GM10266 (cell line): ENCODE data around the gene TMEM167A.
A peak's percentile ranks its signal among the peaks of the same experiment; 100 is the strongest.

Experiments
- DNase-seq: peaks from one replicate; pipeline ENCODE4 v3.0.0; 2012; ENCODE audit errors: extremely low spot score
- TF ChIP-seq, protein P1 (sequence below): IDR thresholded peaks from 2 replicates; pipeline ENCODE4 v1.5.1; 2012; ENCODE audit warnings: mild to moderate bottlenecking, low read depth; ENCODE audit not compliant: control insufficient read depth, insufficient read depth; ENCODE audit errors: missing control alignments

The TMEM167A gene, protein sequence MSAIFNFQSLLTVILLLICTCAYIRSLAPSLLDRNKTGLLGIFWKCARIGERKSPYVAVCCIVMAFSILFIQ

DNA sequence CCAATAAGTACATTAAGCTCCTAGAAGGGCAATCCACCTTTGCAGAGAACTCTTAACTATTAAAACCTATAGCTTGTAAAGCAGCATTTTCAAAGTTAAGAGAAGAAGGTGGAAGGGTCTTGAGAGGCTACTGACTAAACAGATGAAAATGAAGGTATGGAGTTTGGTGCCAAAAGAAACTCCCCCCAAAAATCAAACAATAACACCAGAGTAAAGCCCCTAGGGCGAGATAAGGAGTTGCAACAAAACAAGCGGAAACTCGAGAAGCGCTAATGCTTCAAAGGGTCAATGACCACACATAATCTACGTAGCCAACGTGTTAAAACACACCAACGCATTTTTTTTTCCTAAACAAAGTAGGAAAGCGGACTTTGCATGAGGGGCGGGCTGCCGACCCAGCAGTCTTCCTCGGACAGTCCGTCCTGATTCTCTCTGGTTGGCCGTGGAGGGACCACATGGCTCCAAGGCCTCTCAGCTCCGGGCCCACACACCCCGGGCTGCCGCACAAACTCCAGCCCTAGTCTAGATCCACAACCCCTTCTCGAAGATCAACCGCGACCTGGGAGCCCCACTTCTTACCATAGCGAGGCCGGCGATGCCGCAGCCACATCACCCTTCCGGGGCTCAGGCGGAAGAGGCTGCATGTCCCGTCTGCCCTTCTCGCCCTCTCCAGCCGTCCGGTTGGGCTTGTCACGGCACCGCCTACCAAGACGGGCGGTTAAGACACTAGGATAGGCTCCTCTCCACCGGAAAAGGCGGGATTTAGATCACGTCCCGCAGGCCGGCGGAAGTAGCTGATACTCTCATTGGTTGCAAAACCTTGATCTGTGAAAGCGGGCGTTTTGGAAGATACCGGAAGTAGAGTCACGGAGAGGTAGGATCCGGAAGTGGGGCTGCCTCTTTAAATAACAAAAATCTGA is at the start of gene TMEM167A, which contains the start of gene XRCC4:
Gene TMEM167A, minus strand, starts transcription at position 653 of the 920 bp plus-strand sequence. Its CDS starts 71 bp downstream, at position 582.
Gene XRCC4, plus strand, starts transcription at position 806 of the 920 bp plus-strand sequence. CDS start 27,373 bp downstream, outside the sequence.
- TF ChIP-seq, protein P1, sequence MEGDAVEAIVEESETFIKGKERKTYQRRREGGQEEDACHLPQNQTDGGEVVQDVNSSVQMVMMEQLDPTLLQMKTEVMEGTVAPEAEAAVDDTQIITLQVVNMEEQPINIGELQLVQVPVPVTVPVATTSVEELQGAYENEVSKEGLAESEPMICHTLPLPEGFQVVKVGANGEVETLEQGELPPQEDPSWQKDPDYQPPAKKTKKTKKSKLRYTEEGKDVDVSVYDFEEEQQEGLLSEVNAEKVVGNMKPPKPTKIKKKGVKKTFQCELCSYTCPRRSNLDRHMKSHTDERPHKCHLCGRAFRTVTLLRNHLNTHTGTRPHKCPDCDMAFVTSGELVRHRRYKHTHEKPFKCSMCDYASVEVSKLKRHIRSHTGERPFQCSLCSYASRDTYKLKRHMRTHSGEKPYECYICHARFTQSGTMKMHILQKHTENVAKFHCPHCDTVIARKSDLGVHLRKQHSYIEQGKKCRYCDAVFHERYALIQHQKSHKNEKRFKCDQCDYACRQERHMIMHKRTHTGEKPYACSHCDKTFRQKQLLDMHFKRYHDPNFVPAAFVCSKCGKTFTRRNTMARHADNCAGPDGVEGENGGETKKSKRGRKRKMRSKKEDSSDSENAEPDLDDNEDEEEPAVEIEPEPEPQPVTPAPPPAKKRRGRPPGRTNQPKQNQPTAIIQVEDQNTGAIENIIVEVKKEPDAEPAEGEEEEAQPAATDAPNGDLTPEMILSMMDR = no peak

DNA sequence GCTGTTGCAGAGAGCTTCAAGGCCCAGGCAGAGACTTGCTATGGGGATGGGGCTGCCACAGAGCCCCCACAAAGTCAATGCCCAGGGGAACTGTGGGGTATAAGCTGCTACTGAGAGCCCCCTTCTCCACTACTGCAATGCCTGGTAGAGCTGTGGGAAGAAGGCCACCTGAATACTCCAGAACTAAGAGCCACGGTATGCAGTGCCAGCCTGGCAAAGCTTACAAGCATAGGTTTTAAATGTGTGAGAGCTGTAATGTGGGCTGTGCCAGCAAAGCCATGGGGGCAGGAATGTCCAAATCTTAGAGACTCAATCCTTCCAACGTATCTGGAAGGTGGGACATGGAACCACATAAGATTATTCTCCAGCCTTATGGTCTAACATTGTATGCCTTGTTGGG is 49.3 kb upstream of the TMEM167A start:
- DNase-seq = no peak
- TF ChIP-seq, protein P1 = no peak

More for the DNA sequence above, at the start of gene TMEM167A, which contains the start of gene XRCC4:
- peak; percentile 88 for DNase-seq

DNA sequence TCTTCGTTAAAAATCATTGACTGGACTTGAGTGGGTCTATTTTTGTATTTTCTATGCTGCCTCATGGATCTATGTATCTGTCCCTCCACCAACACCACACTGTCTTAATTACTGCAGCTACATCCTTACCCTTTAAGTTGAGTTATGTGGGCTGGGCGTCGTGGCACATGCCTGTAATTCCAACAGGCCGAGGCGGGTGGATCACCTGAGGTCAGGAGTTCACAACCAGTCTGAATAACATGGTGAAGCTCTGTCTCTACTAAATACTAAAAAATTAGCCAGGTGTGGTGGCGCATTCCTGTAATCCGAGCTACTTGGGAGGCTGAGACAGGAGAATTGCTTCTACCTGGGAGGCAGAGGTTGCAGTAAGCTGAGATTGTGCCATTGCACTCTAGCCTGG is 48.4 kb upstream of the TMEM167A start:
- no peak for DNase-seq
- TF ChIP-seq, protein P1 = no peak

DNA sequence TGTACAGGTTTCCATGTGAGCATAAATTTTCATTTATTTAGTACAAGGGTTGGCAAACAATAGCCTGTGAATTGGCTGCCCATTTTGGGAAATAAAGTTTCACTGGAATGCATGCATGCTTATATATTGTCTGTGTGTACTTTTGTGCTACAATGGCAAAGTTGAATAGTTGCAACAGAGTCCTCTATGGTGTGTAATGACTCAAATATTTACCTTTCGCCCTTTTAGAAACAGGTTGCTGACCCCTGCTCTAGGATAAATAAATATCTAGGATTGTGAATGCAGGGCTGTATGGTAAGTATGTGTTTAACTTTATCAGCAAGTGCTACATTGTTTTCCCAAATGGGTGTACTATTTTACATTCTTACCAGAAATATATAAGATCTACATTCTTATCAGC is 47.4 kb upstream of the TMEM167A start:
- TF ChIP-seq, protein P1 = no peak
- DNase-seq = no peak

DNA sequence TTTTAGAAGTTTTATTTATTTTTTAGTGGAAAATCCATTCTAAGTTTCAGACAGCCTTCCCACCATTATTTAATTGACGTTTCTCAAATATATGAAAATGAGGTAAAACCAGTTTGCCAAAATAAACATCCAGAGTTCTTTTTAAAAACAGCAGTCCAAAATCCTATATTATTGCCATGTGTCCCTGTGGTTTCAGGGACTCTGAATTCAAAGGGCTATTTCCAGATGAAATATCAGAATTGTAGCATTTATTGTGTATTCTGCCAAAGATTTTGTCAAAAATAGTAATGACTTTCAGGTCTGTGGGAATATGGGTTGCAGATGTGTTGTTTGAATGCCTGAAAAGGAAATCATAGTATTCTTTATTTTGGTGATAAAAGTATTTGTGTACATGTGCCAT is 41.8 kb upstream of the TMEM167A start:
- TF ChIP-seq, protein P1 = no peak
- DNase-seq = no peak

DNA sequence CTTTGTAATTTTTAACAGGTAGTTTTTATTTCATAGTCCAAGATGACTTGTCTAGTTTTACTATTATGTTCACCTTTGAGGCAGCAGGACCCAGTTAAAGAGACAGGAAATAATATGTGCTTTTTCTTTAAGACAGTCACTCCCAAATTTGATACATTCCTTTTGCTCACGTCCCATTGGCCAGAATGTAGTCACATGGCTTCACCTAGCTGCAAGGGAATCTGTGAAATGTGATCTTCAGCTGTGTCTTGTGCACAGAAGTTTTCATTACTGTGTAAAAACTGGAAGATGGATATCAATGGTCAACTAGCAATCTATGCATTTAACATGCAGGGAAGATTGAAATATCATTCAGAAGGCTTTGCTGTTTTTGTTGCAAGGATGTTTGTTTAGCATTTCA is 41.3 kb upstream of the TMEM167A start:
- DNase-seq = no peak
- TF ChIP-seq, protein P1 = no peak

DNA sequence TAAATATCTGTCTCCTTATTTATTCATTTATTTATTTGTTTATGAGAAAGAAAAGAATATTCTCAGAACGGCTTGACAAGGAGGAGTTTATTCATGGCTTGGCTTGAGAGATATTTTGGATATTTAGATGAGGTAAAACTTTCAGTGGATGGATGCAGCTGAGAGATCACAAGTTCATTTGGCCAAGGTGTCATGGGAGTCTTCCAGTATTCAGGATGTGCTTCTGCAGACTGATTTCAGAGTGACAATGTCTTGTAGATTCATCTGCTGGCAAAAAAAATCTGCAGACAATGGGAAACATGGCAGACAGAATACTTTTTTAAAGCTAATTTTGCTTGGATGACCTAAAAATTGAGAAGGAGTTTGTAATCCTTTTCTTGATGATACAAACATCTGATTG is 38.6 kb upstream of the TMEM167A start:
- no peak for DNase-seq
- TF ChIP-seq, protein P1 = no peak
